Right lung (tissue), 5 donors: Measurements from ENCODE around the gene KCNJ4. TPM values are rescaled to one million over a fixed set of nuclear protein-coding genes. Genes with fewer than 3 reads are reported as not detected.
A peak's percentile ranks its signal among the peaks of the same experiment; 100 is the strongest.
"Not testable (repeated sequence)": the region's sequence is repeated elsewhere in the genome, so short reads cannot be mapped to it uniquely, and the experiment has no call there.

Source experiments
- DNase-seq, 2 donors: peaks; one replicate each; pipeline ENCODE4 v3.0.0-alpha.2; 2013
- polyA plus RNA-seq, 5 donors: library from polyadenylated mRNA; unstranded; fragments of 120-200 nt; gene quantifications; one replicate each; pipeline versions ENCODE4 v1.2.1 to v1.2.3, GENCODE V29; 2013; ENCODE audit warnings: inconsistent platforms in 1 of 5, low replicate concordance in 1 of 5; ENCODE audit not compliant: insufficient read length in 5 of 5, insufficient read depth in 1 of 5

Gene KCNJ4
- polyA plus RNA-seq, 5 donors, result 0.10 TPM; not detected in 4

DNA sequence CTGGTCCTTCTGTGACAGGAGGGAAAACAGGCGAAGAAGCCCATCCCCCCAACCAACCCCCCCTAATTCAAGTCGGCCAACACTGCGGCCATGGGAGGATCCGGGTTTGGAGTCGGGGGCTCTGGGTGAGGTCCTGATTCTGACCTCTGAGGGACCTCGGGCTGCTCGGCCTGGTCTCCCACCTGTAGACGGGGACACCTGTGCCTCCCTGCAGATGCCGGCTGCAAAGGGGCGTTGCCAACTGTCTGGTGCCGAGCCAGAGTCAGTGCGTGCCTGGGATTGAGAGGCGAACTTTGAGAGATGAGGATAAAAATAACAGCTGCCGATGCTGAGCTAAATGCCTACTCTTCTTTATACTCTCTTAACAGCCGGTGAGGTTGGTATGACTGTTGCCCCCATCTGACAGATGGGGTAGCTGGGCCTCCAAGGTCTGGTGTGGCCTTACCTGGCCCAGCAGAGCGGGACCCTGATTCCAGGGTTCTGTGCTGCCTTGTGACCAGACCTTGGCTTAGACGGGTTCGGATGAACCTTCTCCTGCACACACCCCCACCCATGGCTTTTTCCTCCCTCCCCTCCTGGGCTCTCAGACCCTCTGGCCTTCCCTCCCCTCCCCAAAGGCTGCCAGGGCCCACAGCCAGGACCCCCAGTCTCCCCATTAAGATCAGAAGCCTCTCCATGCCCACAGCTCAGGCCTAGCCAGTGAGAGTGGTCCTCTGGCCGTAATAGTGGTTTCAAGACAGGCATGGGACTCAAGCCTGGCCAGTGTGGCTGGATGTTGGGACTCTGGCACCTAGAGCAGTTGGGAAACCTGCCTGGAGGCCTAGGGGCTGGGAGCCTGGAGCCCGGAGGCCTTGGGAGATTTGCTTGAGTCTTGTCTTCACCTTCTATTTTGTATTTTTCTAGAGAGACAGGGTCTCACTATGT lies 41.7 kb downstream of the KCNJ4 start:
- no peak for DNase-seq

DNA sequence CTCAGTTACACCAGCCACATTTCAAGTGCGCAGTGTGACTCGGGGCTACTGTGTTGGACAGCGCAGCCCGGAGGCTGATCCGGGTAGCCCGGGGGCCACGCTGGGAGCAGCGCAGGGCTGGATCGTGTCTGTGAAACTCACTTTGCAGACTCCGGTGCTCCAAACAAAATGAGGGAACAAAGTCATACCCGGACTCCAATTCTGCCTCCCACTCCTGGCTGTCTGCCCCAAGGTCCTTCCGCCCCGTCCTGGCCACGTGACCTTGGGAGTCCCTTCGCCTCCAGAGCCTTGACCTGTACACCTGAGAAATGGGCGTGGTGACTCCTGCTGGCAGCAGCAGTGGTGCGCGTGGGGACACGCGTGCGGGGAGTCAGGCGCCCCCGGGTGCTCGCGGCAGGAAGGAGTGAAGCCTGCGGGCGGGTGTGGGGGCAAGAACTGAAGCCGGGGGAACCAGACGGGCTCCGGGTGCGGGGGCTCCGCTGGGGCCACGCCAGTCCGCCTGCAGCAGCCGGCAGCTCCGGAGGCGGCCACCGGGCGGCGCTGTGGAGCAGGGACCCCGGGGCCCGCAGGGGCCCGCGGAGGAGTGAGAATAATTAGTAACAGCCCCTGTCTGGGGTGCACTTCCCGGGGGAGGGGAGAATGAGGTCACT lies 42.4 kb downstream of the KCNJ4 start:
- DNase-seq, result no peak

DNA sequence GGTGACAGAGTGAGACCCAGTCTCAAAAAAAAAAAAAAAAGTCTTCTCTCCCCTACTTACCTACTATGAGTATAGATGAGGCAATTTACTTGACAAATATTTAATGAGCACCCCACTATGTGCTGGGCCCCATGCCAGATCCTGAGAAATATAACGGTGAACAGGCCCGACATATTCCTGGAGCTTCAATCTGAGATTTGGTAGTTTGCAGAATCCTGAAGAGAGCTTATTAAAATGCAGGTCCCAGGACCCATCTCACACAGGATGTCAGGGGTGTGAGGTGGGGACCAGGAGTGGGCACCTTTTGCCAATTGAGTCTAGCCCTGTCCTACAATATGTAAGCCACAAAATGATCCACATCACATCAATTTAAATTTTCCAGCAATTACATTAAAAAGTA lies 44.0 kb downstream of the KCNJ4 start:
- no peak for DNase-seq

DNA sequence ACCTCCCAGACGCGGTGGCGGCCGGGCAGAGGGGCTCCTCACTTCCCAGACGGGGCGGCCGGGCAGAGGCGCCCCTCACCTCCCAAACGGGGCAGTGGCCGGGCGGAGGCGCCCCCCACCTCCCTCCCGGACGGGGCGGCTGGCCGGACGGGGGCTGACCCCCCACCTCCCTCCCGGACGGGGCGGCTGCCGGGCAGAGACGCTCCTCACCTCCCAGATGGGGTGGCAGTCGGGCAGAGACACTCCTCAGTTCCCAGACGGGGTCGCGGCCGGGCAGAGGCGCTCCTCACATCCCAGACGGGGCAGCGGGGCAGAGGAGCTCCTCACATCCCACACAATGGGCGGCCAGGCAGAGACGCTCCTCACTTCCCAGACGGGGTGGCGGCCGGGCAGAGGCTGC lies 45.1 kb downstream of the KCNJ4 start:
- not testable (repeated sequence) for DNase-seq

DNA sequence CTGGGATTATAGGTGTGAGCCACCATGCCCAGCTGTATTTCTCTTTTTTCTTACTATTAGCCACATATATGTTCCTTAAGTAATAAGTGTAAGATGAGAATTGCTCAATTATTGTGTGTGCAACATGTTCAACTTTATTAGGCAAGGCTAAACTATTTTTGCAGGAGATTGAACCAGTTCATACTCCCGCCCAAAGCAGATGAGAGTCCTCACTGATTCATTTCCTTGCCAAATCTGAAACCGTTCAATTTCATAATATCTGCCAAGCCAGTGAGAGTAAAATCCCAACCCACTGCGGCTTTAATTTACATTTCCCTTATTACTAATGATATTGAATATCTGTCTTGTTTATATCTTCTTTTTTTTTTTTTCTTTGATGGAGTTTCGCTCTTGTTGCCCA lies 48.4 kb downstream of the KCNJ4 start:
- no peak for DNase-seq

DNA sequence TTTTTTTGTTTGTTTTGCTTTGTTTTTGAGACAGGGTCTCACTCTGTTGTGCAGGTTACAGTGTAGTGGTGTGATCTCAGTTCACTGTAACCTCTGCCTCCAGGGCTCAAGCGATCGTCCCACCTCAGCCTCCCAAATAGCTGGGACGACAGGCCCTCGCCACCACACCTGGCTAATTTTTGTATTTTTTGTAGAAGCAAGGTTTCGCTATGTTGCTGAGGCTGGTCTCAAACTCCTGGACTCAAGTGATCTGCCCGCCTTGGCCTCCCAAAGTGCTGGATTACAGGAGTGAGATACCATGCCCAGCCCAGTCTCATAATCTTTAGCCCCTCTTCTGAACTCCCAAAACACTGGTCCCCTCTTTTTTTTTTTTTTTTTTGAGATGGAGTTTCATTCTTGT lies 50.6 kb downstream of the KCNJ4 start:
- no peak for DNase-seq

DNA sequence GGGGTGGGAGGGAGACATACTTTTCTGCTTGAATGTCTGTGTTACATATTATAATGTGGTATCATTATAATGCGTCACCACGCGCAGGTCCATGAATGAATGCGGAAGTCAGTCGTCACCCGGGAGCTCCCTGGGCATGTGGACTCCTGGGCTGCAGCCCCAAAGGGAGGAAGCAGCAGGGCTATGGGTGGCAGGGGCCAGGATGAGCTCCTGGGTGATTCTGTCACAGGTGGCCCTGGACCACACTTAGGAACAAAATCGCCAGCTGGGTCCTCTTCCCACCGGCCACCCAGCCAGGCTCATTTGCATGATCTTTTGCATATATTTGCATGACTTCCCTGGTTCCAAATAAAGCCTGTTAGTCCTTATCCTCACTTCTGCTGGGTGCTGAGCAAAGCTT lies 51.2 kb downstream of the KCNJ4 start:
- no peak for DNase-seq

DNA sequence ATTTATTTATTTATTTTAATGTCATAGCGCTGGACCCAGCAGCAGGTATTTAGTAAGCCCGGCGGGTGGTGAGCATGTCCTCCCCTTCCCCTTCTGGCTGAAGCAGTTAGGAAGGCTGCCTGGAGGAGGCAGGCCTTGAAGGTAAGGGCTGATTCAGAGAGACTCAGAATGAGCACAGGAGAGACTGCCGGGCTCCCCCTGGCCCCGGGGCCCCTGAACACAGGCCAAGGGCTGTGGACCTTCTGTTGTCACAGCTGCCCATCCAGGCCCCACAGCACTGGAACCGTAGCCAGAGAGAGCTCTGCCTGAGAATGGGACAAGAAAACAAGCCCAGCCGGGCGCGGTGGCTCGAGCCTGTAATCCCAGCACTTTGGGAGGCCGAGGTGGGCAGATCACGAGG lies 52.8 kb downstream of the KCNJ4 start:
- DNase-seq, result no peak

DNA sequence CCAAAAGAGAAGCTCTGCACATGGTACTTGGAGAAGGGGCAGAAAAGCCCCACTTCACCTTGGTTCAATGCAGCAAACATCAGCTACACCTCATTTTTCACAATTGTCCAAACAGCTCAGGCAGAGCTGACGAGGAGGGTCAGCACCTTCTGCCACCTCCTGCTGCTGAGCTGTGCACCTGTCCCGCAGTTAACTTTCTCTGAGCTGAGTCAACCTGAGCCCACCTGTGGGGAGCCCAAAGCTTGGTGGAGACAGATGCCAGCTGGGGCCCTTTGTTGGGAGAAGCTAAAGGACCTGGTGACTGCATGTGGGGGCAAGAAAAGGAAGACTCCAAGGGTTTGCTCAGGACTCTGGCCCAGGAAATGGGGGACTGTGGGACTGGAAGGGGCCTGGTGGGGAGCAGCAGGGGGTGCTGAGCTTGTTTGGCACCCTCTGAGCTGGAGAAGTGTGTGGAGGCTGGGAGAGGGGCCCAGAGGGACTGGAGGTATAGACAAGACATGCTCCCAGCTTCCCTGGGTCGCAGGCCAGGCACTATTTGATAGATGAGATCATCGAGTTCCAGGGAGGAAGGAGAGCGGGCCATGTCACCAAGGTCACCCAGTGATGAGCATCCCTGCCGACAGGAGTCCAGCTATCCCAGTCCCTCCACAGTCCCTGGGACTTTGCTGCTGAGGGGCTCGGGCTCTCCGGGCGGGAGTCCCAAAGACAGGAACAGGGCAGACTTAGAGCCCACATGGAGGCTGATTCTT lies 53.5 kb downstream of the KCNJ4 start:
- no peak for DNase-seq

DNA sequence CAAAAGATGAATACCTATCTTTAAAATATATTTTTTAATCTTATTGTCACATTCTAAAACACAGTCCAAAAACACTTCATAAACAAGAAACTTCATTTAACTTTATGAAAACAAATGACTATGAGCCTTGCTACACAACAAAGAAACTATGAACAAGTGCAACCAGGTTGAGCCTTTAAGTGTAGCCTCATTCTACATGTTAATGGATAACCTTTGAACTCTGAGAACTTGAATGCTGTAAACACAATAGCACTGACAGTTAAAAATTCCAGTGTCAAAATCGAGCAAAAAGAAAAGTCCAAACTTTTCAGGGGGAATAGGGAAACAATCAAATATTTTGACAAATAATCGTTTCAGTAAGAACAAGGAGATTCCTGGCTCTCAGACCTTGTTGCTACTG lies 54.7 kb downstream of the KCNJ4 start:
- DNase-seq, result not testable (repeated sequence)

DNA sequence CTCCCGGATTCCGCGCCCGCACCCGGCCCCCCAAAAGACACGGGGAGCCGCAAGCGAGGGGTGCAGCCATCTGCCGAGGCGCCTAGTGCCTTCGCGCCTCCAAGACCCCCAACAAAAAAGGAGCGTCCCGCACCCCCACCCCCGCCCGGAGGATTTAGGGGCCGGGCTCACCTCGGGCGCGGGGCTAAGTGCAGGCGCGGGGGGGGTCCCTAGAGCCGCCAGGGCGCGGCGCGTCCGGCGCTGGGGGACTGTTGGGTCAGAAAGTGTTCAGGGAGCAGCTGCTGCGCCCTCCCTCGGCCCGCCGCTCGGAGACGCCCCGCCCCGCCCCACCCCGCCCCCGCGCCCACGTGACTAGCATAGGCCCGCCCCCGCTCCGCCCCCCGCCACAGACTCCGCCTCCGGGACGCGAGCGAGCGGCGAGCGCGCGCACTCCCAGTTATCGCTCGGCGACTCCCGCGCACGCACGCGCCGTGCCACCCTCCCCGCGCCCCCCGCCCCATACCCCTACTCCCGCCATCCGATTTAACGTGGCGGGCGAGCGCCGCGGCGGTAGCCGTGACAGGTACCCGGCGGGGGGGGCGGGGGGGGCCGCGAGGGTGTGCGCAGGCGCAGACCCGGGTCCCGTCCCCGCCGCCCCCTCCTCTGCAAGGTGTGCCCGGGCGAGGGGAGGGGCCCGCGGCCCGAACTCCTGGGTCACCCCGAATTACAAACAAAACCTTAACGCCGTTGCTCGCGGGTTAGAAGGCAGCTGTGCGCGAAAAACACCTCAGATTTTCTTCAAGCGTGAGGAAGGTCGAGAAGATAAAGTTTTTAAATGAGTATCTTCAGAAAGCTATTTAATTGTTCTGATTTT lies 56.2 kb downstream of the KCNJ4 start:
- peak; percentile 72 to 83 for DNase-seq

DNA sequence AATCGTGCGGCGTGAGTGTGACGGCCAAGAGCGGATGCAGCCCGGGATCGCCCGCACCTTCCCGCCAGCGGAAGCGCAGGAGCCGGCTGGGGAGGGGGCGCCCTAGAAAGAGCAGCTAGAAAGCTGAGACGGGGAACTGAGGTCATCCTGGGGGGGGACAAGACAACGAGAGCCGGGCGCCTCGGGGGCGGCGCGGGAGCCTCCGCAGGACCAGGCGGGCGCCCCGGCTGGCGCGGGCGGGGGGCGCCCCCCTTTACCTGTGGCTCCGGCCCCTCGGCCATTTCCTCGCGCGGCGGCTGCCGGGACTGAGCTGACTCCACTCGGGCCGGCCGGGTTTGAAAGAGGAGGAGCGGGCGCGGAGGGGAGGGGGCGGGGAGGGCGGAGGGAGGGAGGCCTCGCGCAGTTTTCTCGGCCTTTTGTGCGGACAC lies 56.8 kb downstream of the KCNJ4 start:
- peak in 1 of 2 donors; percentile 58 for DNase-seq

DNA sequence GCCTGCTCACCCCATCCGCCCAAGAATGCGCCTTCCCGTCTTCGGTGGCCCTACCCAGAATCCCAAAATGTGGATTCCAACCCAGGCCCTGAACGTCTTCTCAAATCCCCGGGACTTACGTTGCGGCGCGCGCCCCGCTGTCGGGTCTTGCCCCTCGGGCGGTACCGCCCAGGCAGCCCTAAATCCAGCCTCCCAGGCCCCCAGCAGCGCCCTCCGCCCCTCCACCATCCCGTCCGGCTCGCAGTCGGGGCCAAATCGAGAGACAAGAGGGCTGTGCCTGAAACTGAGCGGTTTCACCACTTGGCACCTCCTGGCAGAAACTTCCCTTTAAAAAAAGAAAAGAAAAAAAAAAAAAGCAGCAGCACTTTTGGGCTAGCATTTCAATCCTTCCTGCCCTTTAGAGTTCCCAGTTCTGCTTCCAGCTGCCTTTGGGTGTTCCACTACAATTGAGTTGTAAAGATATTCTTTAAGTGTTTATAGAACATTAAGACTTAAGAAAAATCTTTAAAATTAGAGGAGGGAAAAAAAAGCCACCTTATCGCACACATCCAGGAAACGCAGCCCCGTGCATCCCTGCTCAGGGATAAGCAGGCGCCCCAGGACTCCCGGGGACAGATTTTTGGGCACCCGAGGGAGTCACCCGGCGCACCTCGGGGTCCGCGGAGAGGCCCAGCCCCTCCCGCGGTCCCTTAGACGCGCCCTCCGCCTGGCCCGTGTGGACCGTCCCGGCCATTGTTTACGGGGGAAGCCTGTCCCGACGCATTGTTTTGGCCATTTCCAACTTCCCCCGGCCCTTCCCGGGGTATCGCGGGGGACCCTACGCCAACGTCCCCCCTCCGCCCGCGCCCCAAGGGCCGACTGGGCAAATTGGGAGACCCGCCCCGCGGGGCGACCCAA lies 57.6 kb downstream of the KCNJ4 start:
- peak in 1 of 2 donors; percentile 38 for DNase-seq

DNA sequence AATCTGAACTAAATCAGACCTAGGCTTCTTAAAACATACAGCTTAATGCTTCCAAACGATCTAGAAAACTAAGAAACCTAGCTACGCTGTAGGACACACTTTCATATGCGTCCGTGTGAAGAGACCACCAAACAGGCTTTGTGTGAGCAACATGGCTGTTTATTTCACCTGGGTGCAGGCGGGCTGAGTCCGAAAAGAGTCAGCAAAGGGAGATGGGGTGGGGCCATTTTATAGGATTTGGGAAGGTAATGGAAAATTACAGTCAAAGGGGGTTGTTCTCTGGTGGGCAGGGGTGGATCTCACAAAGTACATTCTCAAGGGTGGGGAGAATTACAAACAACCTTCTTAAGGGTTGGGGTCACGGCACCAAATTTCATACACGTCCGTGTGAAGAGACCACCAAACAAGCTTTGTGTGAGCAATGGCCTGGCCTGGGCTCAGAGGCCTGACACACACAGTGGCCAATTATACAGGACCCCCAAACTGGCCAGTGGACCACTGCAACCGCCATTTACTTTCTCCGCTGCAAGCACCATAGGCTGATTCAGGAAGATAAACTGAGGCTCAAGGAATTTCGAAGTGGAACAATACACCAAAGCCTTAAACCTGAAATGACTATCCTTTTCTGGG lies 58.4 kb downstream of the KCNJ4 start:
- DNase-seq, result not testable (repeated sequence)

DNA sequence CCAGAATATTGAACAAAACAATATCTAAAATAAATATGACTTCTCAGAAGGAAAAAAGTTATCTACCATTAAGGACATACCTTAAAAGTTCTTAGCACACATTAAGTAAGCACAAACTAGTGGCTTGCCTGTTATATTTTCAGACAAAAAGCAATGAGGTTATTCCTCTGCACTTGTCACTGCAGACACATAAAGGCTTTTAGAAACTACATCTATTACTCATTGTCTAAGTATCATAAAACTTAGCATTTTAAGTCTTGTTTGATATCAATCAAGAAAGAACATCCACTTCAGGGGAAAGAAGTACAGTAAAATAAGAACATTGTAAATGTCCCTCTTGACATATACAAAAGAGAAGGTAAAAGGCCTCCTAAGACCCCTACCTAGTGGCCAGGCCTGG lies 59.1 kb downstream of the KCNJ4 start:
- DNase-seq, result not testable (repeated sequence)

DNA sequence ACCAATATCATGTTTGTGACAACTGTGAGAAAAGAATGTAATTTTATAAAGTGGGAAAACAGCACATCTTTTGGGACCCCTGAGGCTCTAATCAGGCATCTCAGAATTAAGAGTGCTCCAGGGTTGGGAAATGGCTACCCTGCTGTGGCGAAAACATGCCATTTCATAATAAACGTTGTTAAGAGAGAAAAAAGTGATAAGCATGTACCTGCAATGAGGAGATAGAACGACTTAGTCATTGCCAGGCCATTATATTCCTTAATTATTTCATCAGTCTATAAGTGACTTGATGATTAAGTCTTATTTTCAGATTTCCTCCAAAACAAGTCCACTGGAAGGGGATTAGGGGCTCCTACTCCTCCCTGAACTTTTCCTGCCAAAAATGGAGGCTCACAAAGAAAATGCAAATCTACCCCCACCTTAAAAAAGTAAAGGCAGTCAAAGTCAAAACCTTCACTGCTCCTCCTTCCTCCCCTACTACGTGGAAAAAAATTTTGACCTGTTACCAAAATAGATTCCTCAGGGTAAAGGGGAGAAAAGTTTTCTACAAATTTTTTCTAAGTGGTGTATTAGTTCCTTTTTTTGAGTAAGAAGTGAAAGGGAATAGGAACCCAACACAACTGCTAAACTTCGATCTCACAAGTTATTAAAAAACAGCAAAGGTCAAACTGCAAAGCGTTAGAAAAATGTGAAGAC lies 59.9 kb downstream of the KCNJ4 start:
- DNase-seq, result not testable (repeated sequence)

DNA sequence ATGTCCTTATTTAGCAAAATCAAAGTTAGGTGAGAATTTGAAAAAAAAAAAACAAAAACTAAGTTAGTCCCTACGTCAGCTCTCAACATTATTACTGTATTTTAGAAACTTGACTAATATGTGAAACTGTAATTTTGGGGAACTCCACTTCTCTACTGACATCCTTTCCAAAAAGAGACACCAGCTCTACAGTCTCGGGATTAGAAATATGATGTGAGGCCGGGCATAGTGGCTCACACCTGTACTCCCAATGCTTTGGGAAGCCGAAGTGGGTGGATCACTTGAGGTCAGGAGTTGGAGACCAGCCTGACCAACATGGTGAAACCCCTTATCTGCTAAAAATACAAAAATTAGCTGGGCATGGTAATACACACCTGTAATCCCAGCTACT lies 65.6 kb downstream of the KCNJ4 start:
- DNase-seq, result not testable (repeated sequence)

DNA sequence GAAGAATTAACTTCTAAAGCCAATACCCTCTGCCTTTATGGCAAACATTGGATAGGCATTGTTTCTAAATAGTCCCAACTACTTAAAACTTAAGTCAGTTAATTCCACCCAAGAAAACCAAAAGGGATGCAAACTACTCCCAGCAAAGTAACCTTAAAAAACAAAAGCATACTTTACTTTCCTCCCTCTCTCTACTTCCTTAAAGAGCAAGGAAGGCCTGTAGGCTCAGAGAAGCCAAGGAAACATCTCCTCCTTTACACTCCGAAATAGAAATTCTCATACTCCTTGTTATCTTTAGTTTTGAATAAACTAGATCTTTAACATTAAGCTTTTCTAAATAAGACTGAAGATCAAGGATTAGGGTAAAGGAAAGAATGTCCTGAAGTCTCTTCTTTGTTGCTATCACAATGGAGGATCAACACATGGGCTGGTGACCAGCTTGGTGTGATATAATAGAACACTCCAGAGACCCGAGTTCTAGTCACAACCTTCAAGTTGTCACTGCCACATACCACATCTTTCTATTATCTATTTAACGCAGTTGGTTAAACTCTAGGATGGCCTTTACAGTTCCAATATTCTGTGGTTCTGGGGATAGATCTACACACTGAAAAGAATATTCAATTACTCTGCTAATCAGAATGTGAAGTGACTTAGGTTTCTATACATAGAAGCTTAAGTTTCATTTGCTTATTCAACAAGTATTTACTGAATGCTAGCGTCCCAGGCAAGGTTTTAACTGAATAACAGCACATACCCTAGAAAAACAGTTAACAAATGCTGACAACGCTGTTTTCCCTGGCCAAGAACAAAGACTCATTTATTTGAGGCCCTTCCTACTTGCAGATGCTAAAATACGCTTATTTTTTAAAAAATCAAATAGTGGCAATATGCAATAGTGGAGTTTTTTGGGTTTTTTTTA lies 66.2 kb downstream of the KCNJ4 start:
- DNase-seq, result not testable (repeated sequence)
